ENCODE data around the gene KCNQ1. TPM values are rescaled to one million over a fixed set of nuclear protein-coding genes. Genes with fewer than 3 reads are reported as not detected.

Gene KCNQ1
- total RNA-seq, 1 experiment from 2014 or later, result 2.5 TPM

DNA sequence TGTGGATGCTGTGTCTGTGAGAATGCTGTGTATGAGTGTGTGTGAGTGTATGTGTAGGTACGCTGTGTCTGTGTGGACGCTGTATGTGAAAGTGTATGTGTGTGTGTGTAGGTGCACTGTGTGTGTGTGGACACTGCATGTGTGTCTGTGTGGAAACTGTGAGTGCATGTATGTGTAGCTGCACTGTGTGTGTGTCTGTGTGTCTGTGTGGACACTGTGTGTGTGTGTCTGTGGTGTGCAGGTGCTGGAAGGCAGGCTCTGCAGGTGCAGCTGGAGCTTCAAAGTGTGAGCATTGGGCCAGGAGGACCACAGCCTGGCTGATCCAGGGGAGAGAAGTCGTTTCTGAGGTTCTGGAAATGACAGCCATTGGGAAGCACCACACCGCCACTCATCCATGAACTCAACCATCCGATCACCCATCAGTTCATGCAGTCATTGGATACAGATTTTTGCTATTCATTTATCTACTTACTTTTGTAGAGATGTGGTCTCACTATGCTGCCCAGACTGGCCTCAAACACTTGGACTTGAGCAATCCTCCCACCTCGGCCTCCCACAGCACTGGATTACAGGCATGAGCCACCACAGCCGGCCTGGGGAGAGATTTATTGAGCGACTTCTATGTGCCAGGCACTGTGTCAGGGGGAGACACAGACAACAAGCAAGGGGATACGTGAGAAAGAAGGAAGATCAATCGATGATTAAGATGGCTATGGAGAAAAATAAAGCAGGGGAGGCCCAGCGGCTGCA, 10.1 kb upstream of the KCNQ1 start (continued):
- no peak for TF ChIP-seq ZNF416 (CRISPR knock-in tag; IDR thresholded peaks at IDR 0.05)
- TF ChIP-seq ZBTB21 (CRISPR knock-in tag; IDR thresholded peaks at IDR 0.05; ENCODE audit: borderline replicate concordance), result no peak
- no peak for TF ChIP-seq JUN (CRISPR knock-in tag; IDR thresholded peaks at IDR 0.05)

DNA sequence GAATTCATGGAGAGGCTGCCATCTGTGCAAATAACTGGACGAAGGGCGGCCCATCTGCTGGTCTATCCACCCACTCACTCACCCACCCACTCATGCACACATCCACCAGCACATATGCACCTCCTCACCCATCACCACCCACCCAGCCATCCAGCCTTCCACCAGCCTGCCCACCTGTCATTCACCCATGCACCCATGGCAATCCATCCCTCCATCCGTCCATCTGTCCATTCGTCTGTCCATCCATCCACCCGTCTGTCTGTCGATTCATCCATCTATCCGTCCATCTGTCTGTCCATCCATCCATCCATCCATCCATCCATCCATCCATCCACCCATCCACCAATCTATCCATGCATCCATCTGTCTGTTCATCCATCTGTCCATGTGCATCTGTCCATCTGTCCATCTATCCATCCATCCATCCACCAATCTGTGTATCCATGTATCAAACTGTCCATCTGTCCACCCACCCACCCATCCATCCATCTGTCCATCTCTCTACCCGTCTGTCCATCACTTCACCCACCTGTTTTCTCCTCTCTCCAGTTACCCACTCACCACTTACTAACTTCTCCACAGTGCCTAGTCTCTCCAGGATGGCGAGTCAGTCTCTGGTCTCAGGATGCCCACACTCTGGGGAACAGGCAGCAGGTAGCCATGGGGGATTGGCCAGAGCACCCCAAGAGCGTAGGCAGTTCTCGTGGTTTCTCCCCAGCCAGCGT, 9.4 kb upstream of the KCNQ1 start:
- H3K4me1 Mint-ChIP-seq, result no peaks in the 10 kb centered on the region
- no peak for ATAC-seq
- POLR2A ChIA-PET, result no interaction called here
- peaks cover 40% of the 10 kb centered on the region for H3K27me3 Mint-ChIP-seq (ENCODE audit: low read depth)
- no peak overlapping the region for H3K27ac Mint-ChIP-seq
- CTCF ChIA-PET, result no interaction called here
- TF ChIP-seq, protein P1, sequence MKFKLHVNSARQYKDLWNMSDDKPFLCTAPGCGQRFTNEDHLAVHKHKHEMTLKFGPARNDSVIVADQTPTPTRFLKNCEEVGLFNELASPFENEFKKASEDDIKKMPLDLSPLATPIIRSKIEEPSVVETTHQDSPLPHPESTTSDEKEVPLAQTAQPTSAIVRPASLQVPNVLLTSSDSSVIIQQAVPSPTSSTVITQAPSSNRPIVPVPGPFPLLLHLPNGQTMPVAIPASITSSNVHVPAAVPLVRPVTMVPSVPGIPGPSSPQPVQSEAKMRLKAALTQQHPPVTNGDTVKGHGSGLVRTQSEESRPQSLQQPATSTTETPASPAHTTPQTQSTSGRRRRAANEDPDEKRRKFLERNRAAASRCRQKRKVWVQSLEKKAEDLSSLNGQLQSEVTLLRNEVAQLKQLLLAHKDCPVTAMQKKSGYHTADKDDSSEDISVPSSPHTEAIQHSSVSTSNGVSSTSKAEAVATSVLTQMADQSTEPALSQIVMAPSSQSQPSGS (CRISPR knock-in tag; IDR thresholded peaks at IDR 0.05; ENCODE audit: borderline replicate concordance, low read depth), result no peak
- TF ChIP-seq, protein P2, sequence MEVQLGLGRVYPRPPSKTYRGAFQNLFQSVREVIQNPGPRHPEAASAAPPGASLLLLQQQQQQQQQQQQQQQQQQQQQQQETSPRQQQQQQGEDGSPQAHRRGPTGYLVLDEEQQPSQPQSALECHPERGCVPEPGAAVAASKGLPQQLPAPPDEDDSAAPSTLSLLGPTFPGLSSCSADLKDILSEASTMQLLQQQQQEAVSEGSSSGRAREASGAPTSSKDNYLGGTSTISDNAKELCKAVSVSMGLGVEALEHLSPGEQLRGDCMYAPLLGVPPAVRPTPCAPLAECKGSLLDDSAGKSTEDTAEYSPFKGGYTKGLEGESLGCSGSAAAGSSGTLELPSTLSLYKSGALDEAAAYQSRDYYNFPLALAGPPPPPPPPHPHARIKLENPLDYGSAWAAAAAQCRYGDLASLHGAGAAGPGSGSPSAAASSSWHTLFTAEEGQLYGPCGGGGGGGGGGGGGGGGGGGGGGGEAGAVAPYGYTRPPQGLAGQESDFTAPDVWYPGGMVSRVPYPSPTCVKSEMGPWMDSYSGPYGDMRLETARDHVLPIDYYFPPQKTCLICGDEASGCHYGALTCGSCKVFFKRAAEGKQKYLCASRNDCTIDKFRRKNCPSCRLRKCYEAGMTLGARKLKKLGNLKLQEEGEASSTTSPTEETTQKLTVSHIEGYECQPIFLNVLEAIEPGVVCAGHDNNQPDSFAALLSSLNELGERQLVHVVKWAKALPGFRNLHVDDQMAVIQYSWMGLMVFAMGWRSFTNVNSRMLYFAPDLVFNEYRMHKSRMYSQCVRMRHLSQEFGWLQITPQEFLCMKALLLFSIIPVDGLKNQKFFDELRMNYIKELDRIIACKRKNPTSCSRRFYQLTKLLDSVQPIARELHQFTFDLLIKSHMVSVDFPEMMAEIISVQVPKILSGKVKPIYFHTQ (CRISPR knock-in tag; IDR thresholded peaks at IDR 0.05), result no peak
- TF ChIP-seq, protein P3, sequence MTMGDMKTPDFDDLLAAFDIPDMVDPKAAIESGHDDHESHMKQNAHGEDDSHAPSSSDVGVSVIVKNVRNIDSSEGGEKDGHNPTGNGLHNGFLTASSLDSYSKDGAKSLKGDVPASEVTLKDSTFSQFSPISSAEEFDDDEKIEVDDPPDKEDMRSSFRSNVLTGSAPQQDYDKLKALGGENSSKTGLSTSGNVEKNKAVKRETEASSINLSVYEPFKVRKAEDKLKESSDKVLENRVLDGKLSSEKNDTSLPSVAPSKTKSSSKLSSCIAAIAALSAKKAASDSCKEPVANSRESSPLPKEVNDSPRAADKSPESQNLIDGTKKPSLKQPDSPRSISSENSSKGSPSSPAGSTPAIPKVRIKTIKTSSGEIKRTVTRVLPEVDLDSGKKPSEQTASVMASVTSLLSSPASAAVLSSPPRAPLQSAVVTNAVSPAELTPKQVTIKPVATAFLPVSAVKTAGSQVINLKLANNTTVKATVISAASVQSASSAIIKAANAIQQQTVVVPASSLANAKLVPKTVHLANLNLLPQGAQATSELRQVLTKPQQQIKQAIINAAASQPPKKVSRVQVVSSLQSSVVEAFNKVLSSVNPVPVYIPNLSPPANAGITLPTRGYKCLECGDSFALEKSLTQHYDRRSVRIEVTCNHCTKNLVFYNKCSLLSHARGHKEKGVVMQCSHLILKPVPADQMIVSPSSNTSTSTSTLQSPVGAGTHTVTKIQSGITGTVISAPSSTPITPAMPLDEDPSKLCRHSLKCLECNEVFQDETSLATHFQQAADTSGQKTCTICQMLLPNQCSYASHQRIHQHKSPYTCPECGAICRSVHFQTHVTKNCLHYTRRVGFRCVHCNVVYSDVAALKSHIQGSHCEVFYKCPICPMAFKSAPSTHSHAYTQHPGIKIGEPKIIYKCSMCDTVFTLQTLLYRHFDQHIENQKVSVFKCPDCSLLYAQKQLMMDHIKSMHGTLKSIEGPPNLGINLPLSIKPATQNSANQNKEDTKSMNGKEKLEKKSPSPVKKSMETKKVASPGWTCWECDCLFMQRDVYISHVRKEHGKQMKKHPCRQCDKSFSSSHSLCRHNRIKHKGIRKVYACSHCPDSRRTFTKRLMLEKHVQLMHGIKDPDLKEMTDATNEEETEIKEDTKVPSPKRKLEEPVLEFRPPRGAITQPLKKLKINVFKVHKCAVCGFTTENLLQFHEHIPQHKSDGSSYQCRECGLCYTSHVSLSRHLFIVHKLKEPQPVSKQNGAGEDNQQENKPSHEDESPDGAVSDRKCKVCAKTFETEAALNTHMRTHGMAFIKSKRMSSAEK (CRISPR knock-in tag; IDR thresholded peaks at IDR 0.05; ENCODE audit: borderline replicate concordance), result no peak
- TF ChIP-seq ZNF121 (CRISPR knock-in tag; IDR thresholded peaks at IDR 0.05) (no peak), SOX15 (CRISPR knock-in tag; IDR thresholded peaks at IDR 0.05) (no peak), TCF7 (CRISPR knock-in tag; IDR thresholded peaks at IDR 0.05; ENCODE audit: low read depth) (no peak), ZNF317 (CRISPR knock-in tag; IDR thresholded peaks at IDR 0.05; ENCODE audit: borderline replicate concordance, low read depth) (no peak), FOXK1 (CRISPR knock-in tag; IDR thresholded peaks at IDR 0.05) (no peak), ZNF423 (CRISPR knock-in tag; IDR thresholded peaks at IDR 0.05) (no peak), TEAD4 (CRISPR knock-in tag; IDR thresholded peaks at IDR 0.05) (no peak), CREB1 (CRISPR knock-in tag; IDR thresholded peaks at IDR 0.05) (no peak), SMAD4 (CRISPR knock-in tag; IDR thresholded peaks at IDR 0.05) (no peak), ETV6 (CRISPR knock-in tag; IDR thresholded peaks at IDR 0.05) (no peak)
- TF ChIP-seq, protein P4, sequence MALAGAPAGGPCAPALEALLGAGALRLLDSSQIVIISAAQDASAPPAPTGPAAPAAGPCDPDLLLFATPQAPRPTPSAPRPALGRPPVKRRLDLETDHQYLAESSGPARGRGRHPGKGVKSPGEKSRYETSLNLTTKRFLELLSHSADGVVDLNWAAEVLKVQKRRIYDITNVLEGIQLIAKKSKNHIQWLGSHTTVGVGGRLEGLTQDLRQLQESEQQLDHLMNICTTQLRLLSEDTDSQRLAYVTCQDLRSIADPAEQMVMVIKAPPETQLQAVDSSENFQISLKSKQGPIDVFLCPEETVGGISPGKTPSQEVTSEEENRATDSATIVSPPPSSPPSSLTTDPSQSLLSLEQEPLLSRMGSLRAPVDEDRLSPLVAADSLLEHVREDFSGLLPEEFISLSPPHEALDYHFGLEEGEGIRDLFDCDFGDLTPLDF (CRISPR knock-in tag; IDR thresholded peaks at IDR 0.05), result no peak
- TF ChIP-seq, protein P5, sequence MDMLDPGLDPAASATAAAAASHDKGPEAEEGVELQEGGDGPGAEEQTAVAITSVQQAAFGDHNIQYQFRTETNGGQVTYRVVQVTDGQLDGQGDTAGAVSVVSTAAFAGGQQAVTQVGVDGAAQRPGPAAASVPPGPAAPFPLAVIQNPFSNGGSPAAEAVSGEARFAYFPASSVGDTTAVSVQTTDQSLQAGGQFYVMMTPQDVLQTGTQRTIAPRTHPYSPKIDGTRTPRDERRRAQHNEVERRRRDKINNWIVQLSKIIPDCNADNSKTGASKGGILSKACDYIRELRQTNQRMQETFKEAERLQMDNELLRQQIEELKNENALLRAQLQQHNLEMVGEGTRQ (CRISPR knock-in tag; IDR thresholded peaks at IDR 0.05), result no peak
- TF ChIP-seq, protein P6, sequence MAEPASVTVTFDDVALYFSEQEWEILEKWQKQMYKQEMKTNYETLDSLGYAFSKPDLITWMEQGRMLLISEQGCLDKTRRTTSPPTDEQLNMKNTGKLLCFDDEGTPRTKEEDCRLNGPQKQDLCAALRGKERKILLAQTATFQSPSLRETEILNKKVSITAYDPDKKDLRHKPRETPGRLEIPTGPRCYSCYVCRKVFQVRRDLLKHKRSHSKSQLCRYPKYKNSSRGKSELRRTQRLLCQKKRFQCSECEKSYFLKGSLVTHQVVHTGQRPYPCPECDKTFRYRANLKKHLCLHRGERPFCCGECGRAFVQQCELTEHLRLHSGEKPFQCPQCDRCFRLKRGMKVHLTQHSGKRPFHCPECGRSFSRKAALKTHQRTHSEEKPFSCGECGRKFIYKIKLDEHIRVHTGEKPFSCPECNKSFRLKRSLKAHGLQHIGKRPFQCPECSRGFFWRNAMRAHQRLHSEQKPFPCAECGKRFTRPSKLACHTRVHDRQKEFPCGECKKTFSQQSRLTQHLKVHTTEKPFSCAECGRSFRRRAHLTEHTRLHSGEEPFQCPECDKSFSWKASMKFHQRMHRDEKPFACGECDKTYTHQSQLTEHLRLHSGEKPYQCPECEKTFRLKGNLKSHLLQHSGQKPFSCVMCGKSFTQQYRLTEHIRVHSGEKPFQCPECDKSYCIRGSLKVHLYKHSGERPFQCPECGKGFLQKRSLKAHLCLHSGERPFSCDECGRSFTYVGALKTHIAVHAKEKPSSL (CRISPR knock-in tag; conservative IDR thresholded peaks at IDR 0.05), result no peak
- TF ChIP-seq, protein P7, sequence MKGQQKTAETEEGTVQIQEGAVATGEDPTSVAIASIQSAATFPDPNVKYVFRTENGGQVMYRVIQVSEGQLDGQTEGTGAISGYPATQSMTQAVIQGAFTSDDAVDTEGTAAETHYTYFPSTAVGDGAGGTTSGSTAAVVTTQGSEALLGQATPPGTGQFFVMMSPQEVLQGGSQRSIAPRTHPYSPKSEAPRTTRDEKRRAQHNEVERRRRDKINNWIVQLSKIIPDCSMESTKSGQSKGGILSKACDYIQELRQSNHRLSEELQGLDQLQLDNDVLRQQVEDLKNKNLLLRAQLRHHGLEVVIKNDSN (CRISPR knock-in tag; IDR thresholded peaks at IDR 0.05), result no peak
- DNase-seq (ENCODE audit: low spot score), result no peak
- no peaks in the 10 kb centered on the region for H3K36me3 Mint-ChIP-seq
- H3K9me3 Mint-ChIP-seq, result peaks cover 5% of the 10 kb centered on the region
- H3K4me3 Mint-ChIP-seq, result no peak overlapping the region

All from WTC11 (cell line).